GM23338 (cell line): ENCODE measurements around the gene KISS1R. TPM values are rescaled to one million over a fixed set of nuclear protein-coding genes. Genes with fewer than 3 reads are reported as not detected.

Experiments used
- ATAC-seq: fragments of 200-7000 bp; cut with Tn5 transposase; 3 replicates; pipeline ENCODE4 v1.9.1; 2020
- DNase-seq: peaks from one replicate; pipeline ENCODE4 v3.0.0-alpha.2; 2015; ENCODE audit warnings: low spot score
- H2AFZ ChIP-seq: fragments of 200-600 bp; sonication (generic); 2 replicates; pipeline ENCODE4 v1.8.0; 2016; ENCODE audit warnings: antibody characterized with exemption, mild to moderate bottlenecking, moderate library complexity
- H3F3A ChIP-seq: fragments of 200-600 bp; sonication (generic); replicated peaks from 2 replicates; pipeline ENCODE4 v1.8.0; 2017; ENCODE audit warnings: antibody characterized with exemption, mixed run types, low read depth
- H3K27ac ChIP-seq: fragments of 200-600 bp; sonication (generic); 2 replicates; pipeline ENCODE4 v1.6.1; 2016; ENCODE audit warnings: low read depth
- H3K27me3 ChIP-seq: fragments of 200-600 bp; sonication (generic); 2 replicates; pipeline ENCODE4 v1.8.0; 2016; ENCODE audit warnings: mild to moderate bottlenecking, mixed run types, moderate library complexity; ENCODE audit not compliant: insufficient read depth
- H3K36me3 ChIP-seq: fragments of 200-600 bp; sonication (generic); 2 replicates; pipeline ENCODE4 v1.8.0; 2016; ENCODE audit warnings: mild to moderate bottlenecking; ENCODE audit not compliant: insufficient read depth
- H3K4me1 ChIP-seq: fragments of 200-600 bp; sonication (generic); 2 replicates; pipeline ENCODE4 v1.8.0; 2016; ENCODE audit warnings: mild to moderate bottlenecking, moderate library complexity; ENCODE audit not compliant: insufficient read depth
- H3K4me2 ChIP-seq: fragments of 200-600 bp; sonication (generic); 2 replicates; pipeline ENCODE4 v1.7.1; 2017; ENCODE audit warnings: mixed run types
- H3K4me3 ChIP-seq: fragments of 200-600 bp; sonication (generic); 2 replicates; pipeline ENCODE4 v1.6.1; 2016; ENCODE audit warnings: mixed run types
- H3K79me2 ChIP-seq: fragments of 200-600 bp; sonication (generic); replicated peaks from 2 replicates; pipeline ENCODE4 v1.8.0; 2017; ENCODE audit warnings: mild to moderate bottlenecking; ENCODE audit not compliant: insufficient read depth
- H3K9me2 ChIP-seq: fragments of 200-600 bp; sonication (generic); 2 replicates; pipeline ENCODE4 v1.8.0; 2017; ENCODE audit not compliant: insufficient read depth
- H4K20me1 ChIP-seq: fragments of 200-600 bp; sonication (generic); replicated peaks from 2 replicates; pipeline ENCODE4 v1.8.0; 2017; ENCODE audit warnings: mild to moderate bottlenecking; ENCODE audit not compliant: insufficient read depth
- H3K27ac Mint-ChIP-seq: 2 replicates; pipeline ENCODE4 v1.8.0; 2020; ENCODE audit warnings: inconsistent platforms, mild to moderate bottlenecking, moderate library complexity, mixed read lengths
- H3K27me3 Mint-ChIP-seq: 3 replicates; pipeline ENCODE4 v1.8.0; 2022; ENCODE audit warnings: low read depth, mild to moderate bottlenecking, moderate library complexity, mixed read lengths, inconsistent platforms; ENCODE audit not compliant: insufficient read depth, poor library complexity
- H3K36me3 Mint-ChIP-seq: 3 replicates; pipeline ENCODE4 v1.8.0; 2021; ENCODE audit warnings: low read depth, mild to moderate bottlenecking, inconsistent platforms, moderate library complexity, mixed read lengths
- H3K4me1 Mint-ChIP-seq: 3 replicates; pipeline ENCODE4 v1.8.0; 2020; ENCODE audit warnings: mild to moderate bottlenecking, inconsistent platforms, mixed read lengths
- H3K4me3 Mint-ChIP-seq: 3 replicates; pipeline ENCODE4 v1.8.0; 2021; ENCODE audit warnings: moderate library complexity, mild to moderate bottlenecking, inconsistent platforms, mixed read lengths
- H3K9me3 Mint-ChIP-seq: 3 replicates; pipeline ENCODE4 v1.8.0; 2020; ENCODE audit warnings: moderate library complexity, mild to moderate bottlenecking, inconsistent platforms, mixed read lengths
- CREB1 ChIP-seq: fragments of 250-450 bp; sonication (Bioruptor Pico); IDR thresholded peaks from 2 replicates; pipeline ENCODE4 v1.5.0; 2020; ENCODE audit warnings: low read depth, mild to moderate bottlenecking, moderate library complexity
- CTCF ChIP-seq, 2 experiments: fragments of 200-600 bp in 1 of 2; sonication (generic) in 1 of 2; conservative IDR thresholded peaks; 2 replicates each; pipeline versions ENCODE4 v1.5.1 to v1.6.1; 2016 to 2017; ENCODE audit warnings: antibody characterized with exemption in 2 of 2, low read depth in 2 of 2, mild to moderate bottlenecking in 2 of 2, moderate library complexity in 1 of 2
- ETS1 ChIP-seq: IDR thresholded peaks from 2 replicates; pipeline ENCODE4 v1.6.1; 2016; ENCODE audit warnings: antibody characterized with exemption
- EZH2 ChIP-seq: fragments of 200-600 bp; sonication (generic); IDR thresholded peaks from one replicate; pipeline ENCODE4 v1.8.0; 2017; ENCODE audit warnings: antibody characterized with exemption, mild to moderate bottlenecking, low read depth; ENCODE audit not compliant: unreplicated experiment
- EZH2phosphoT487 ChIP-seq: fragments of 200-600 bp; sonication (generic); IDR thresholded peaks from one replicate; pipeline ENCODE4 v1.8.1; 2018; ENCODE audit warnings: antibody characterized with exemption; ENCODE audit not compliant: unreplicated experiment
- JUNB ChIP-seq: IDR thresholded peaks from one replicate; pipeline ENCODE4 v1.6.1; 2016; ENCODE audit warnings: antibody characterized with exemption; ENCODE audit not compliant: unreplicated experiment
- NANOG ChIP-seq: IDR thresholded peaks from 2 replicates; pipeline ENCODE4 v1.6.1; 2016; ENCODE audit warnings: antibody characterized with exemption, borderline replicate concordance
- POLR2AphosphoS5 ChIP-seq: IDR thresholded peaks from 2 replicates; pipeline ENCODE4 v1.6.1; 2016; ENCODE audit warnings: antibody characterized with exemption, low read depth
- REST ChIP-seq: IDR thresholded peaks from one replicate; pipeline ENCODE4 v1.6.1; 2018; ENCODE audit warnings: antibody characterized with exemption; ENCODE audit not compliant: unreplicated experiment
- STAT1 ChIP-seq: IDR thresholded peaks from one replicate; pipeline ENCODE4 v1.6.1; 2016; ENCODE audit warnings: antibody characterized with exemption; ENCODE audit not compliant: unreplicated experiment
- ZNF114 ChIP-seq: fragments of 250-450 bp; sonication (Bioruptor Pico); IDR thresholded peaks from 2 replicates; pipeline ENCODE4 v1.5.0; 2020; ENCODE audit warnings: mild to moderate bottlenecking, moderate library complexity
- ZNF331 ChIP-seq: fragments of 250-450 bp; sonication (Bioruptor Pico); IDR thresholded peaks from 2 replicates; pipeline ENCODE4 v1.5.0; 2020; ENCODE audit warnings: low read depth, mild to moderate bottlenecking, moderate library complexity
- ZNF462 ChIP-seq: fragments of 250-450 bp; sonication (Bioruptor Pico); IDR thresholded peaks from 2 replicates; pipeline ENCODE4 v1.5.0; 2020; ENCODE audit warnings: mild to moderate bottlenecking, moderate library complexity
- polyA plus RNA-seq: library from polyadenylated mRNA; unstranded; fragments of >200 nt; fragmentation: Nextera tagmentation; extraction: Ambion mirVana; gene quantifications from 2 replicates; pipeline ENCODE4 v1.2.1, GENCODE V29; 2016
- total RNA-seq: library from RNA; depleted of rRNA; stranded (reverse); fragments of >200 nt; shearing (Covaris generic); gene quantifications from 2 replicates; pipeline ENCODE4 v1.2.3, GENCODE V29; 2014

KISS1R gene
- total and polyA plus RNA-seq, 2 experiments from 2014 or later, result 0.78 to 4.0 TPM

GRCh38 chr19:943551-944170 is 26.5 kb downstream of the KISS1R start:
- ATAC-seq, result no peak
- H3K27ac Mint-ChIP-seq, result no peak overlapping the region
- H3K9me3 Mint-ChIP-seq, result peaks cover 2% of the 10 kb centered on the region; the same call in 1 of the 3 replicates
- no peaks in the 10 kb centered on the region for H3K36me3 ChIP-seq
- no peak overlapping the region for H3K27ac ChIP-seq
- H3K4me2 ChIP-seq, result no peak overlapping the region
- H3K4me1 Mint-ChIP-seq, result no peaks in the 10 kb centered on the region; the same call in 2 of the 3 replicates
- peaks cover 47% of the 10 kb centered on the region for H3K79me2 ChIP-seq
- H3K27me3 ChIP-seq, result no peaks in the 10 kb centered on the region
- H3K27me3 Mint-ChIP-seq, result peaks cover 18% of the 10 kb centered on the region
- DNase-seq, result no peak
- H3K9me2 ChIP-seq, result no peaks in the 10 kb centered on the region
- H4K20me1 ChIP-seq, result peaks cover 5% of the 10 kb centered on the region
- H3K4me3 ChIP-seq, result no peak overlapping the region
- no peak overlapping the region for H3K4me3 Mint-ChIP-seq
- H3K36me3 Mint-ChIP-seq, result peaks cover 37% of the 10 kb centered on the region
- TF ChIP-seq EZH2phosphoT487 (no peak), REST (no peak), ZNF331 (no peak), STAT1 (no peak), ETS1 (no peak), ZNF114 (no peak), EZH2 (no peak), JUNB (no peak), ZNF462 (no peak), NANOG (no peak), CTCF (conservative IDR thresholded peaks at IDR 0.05; ENCODE audit: low read depth in 2 of 2) (no peak), POLR2AphosphoS5 (no peak), CREB1 (CRISPR knock-in tag) (no peak)
- 0 out of 2 replicates have a peak, but pooled peaks cover 3% of the 10 kb centered on the region for H3F3A ChIP-seq
- H2AFZ ChIP-seq, result no peak overlapping the region
- H3K4me1 ChIP-seq, result no peaks in the 10 kb centered on the region
